ENCODE measurements around the gene CCDC66.

DNA sequence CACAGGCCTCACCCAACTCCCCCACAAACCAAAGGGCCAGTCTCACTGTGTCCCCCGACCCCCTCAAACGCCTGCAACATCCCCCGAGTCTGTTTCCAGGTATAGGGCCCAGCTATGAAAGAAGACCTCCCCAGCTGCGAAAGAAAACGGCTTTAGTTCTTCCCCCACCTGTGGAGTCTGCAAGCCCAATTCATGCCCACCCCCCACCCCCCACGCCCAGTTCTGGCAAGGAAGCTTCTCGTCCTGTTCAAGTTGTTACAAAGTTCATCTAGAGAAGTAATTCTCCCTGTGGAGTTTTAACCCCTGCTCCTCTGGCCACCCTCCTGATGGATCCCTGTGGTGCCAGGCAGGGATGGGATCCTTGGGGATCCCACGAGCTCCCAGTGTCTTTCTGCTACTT is 54.4 kb downstream of the CCDC66 start:
- TF ChIP-seq CTCF (IDR thresholded peaks at IDR 0.05), result no peak
- TF ChIP-seq POLR2A (IDR thresholded peaks at IDR 0.05), result no peak
